K562 (cell line): ENCODE results near the gene DNM1. TPM values are rescaled to one million over a fixed set of nuclear protein-coding genes. Genes with fewer than 3 reads are reported as not detected.

Experiments used
- ATAC-seq: fragments of 200-7000 bp; cut with Tn5 transposase; 3 replicates; pipeline ENCODE4 v1.9.1; 2020; ENCODE audit warnings: moderate library complexity
- BruUV-seq: library from RNA; stranded (reverse); fragments of 400-500 nt; replicated peaks from 2 replicates; lab custom pipeline; 2021; lab: Mats Ljungman, UMichigan
- CTCF ChIA-PET: fragments of 300-600 bp; formaldehyde crosslinking; extraction: SDS; loops from one replicate; lab custom pipeline; 2021; ENCODE audit warnings: low intra/inter-chr PET ratio; lab: Yijun Ruan, JAX
- POLR2A ChIA-PET: fragments of 300-600, 350-650 bp; sonication (Branson Sonifier 250); formaldehyde crosslinking; extraction: SDS; loops from one replicate; lab custom pipeline; 2021; ENCODE audit warnings: antibody characterized with exemption, inconsistent platforms; lab: Yijun Ruan, JAX
- DNase-seq, 4 experiments: peaks; one replicate each; pipeline versions ENCODE4 v3.0.0 to v3.0.0-alpha.2; 2011 to 2018; ENCODE audit warnings: low spot score in 3 of 4, mixed read lengths in 3 of 4; ENCODE audit errors: extremely low read depth in 1 of 4
- FAIRE-seq: peaks from 2 replicates; lab custom pipeline; 2011; peaks lifted over from hg19 to GRCh38; lab: Jason Lieb, UNC
- H2AFZ ChIP-seq: 2 replicates; pipeline ENCODE4 v1.6.0; 2011; ENCODE audit warnings: low read depth, low read length, control low read depth, inconsistent platforms
- H3K27ac ChIP-seq: fragments of 200-600 bp; 3 replicates; pipeline ENCODE4 v1.8.0; 2011; ENCODE audit warnings: low read depth, mild to moderate bottlenecking, control low read depth, inconsistent platforms, low read length, moderate library complexity, mixed read lengths; ENCODE audit errors: extremely low read depth
- H3K27me3 ChIP-seq, 2 experiments: fragments of 300-600 bp in 1 of 2; 2 replicates in 1 of 2; 3 replicates in 1 of 2; pipeline versions ENCODE4 v1.6.0 to v1.8.0; 2011; ENCODE audit warnings: inconsistent platforms in 2 of 2, low read length in 2 of 2, mild to moderate bottlenecking in 1 of 2, mixed read lengths in 1 of 2, moderate library complexity in 1 of 2; ENCODE audit not compliant: control insufficient read depth in 2 of 2, insufficient read depth in 2 of 2
- H3K36me3 ChIP-seq: fragments of 300-600 bp; 3 replicates; pipeline ENCODE4 v1.8.0; 2011; ENCODE audit warnings: mild to moderate bottlenecking, low read length, inconsistent platforms; ENCODE audit not compliant: control insufficient read depth, insufficient read depth
- H3K4me1 ChIP-seq, 2 experiments: fragments of 200-600 bp in 1 of 2; replicated peaks in 1 of 2; 2 replicates in 1 of 2; 3 replicates in 1 of 2; pipeline versions ENCODE4 v1.5.1 to v1.8.0; 2011; ENCODE audit warnings: inconsistent platforms in 2 of 2, low read length in 2 of 2, mild to moderate bottlenecking in 1 of 2, mixed read lengths in 1 of 2, moderate library complexity in 1 of 2; ENCODE audit not compliant: control insufficient read depth in 2 of 2, insufficient read depth in 2 of 2
- H3K4me2 ChIP-seq: 2 replicates; pipeline ENCODE4 v1.6.1; 2011; ENCODE audit warnings: low read length, control low read depth, inconsistent platforms, mixed read lengths; ENCODE audit not compliant: insufficient read depth
- H3K4me3 ChIP-seq: fragments of 200-600 bp; sonication (generic), shearing (Covaris generic); 2 replicates; pipeline ENCODE4 v1.5.1; 2016; ENCODE audit warnings: control low read depth, inconsistent platforms
- H3K79me2 ChIP-seq: fragments of 200-600 bp; 3 replicates; pipeline ENCODE4 v1.8.0; 2011; ENCODE audit warnings: low read length, inconsistent platforms; ENCODE audit not compliant: control insufficient read depth, insufficient read depth
- H3K9ac ChIP-seq, 2 experiments: 2 replicates each; pipeline versions ENCODE4 v1.6.0 to v1.6.1; 2011; ENCODE audit warnings: low read depth in 2 of 2, low read length in 2 of 2, control low read depth in 1 of 2, inconsistent platforms in 1 of 2, mild to moderate bottlenecking in 1 of 2, mixed read lengths in 1 of 2; ENCODE audit not compliant: insufficient read depth in 1 of 2
- H3K9me1 ChIP-seq: one replicate; pipeline ENCODE4 v1.6.0; 2011; ENCODE audit warnings: inconsistent platforms, mild to moderate bottlenecking, low read length, moderate library complexity; ENCODE audit not compliant: control insufficient read depth, insufficient read depth
- H3K9me3 ChIP-seq: replicated peaks from 2 replicates; pipeline ENCODE4 v1.5.1; 2011; ENCODE audit warnings: low read depth, low read length, inconsistent platforms; ENCODE audit not compliant: control insufficient read depth, insufficient read depth
- H4K20me1 ChIP-seq: replicated peaks from 2 replicates; pipeline ENCODE4 v1.6.1; 2011; ENCODE audit warnings: low read length, inconsistent platforms, mixed read lengths; ENCODE audit not compliant: control insufficient read depth, insufficient read depth
- CC2D1A ChIP-seq: fragments of 450-650 bp; IDR thresholded peaks from 2 replicates; pipeline ENCODE4 v1.6.1; 2017; ENCODE audit warnings: mild to moderate bottlenecking
- CCNT2 ChIP-seq: IDR thresholded peaks from 2 replicates; pipeline ENCODE4 v1.6.1; 2011; ENCODE audit warnings: borderline replicate concordance, low read depth, mild to moderate bottlenecking, moderate library complexity, mixed read lengths, low read length; ENCODE audit not compliant: insufficient read length; ENCODE audit errors: extremely low read depth
- FOXJ2 ChIP-seq: fragments of 200-800 bp; sonication (Bioruptor generic); IDR thresholded peaks from 2 replicates; pipeline ENCODE4 v1.6.1; 2016; ENCODE audit warnings: missing genetic modification characterization, missing compliant biosample characterization
- L3MBTL2 ChIP-seq: fragments of 450-650 bp; IDR thresholded peaks from 2 replicates; pipeline ENCODE4 v1.6.1; 2016; ENCODE audit warnings: mild to moderate bottlenecking, moderate library complexity
- RBM15 ChIP-seq: fragments of 200-400 bp; formaldehyde crosslinking; IDR thresholded peaks from 2 replicates; pipeline ENCODE4 v1.6.1; 2018; ENCODE audit warnings: mild to moderate bottlenecking, low read length, moderate library complexity; ENCODE audit not compliant: insufficient read depth
- RHOXF2B ChIP-seq: fragments of 250-450 bp; sonication (Bioruptor Pico); conservative IDR thresholded peaks from 2 replicates; pipeline ENCODE4 v1.5.1; 2021
- SRSF3 ChIP-seq: fragments of 200-400 bp; formaldehyde crosslinking; IDR thresholded peaks from 2 replicates; pipeline ENCODE4 v1.6.1; 2016; ENCODE audit warnings: mild to moderate bottlenecking, low read length, moderate library complexity; ENCODE audit not compliant: insufficient read depth
- ZNF24 ChIP-seq: fragments of 450-650 bp; IDR thresholded peaks from 2 replicates; pipeline ENCODE4 v1.6.1; 2016
- WGBS: fragments of 100-300 bp; shearing (Covaris generic); methylation state at CpG from one replicate; pipeline ENCODE4 v1.1.6; 2016; ENCODE audit warnings: low coverage, mixed read lengths; ENCODE audit not compliant: insufficient coverage; ENCODE audit errors: missing lambda C conversion rate; 5-methylcytosine and 5-hydroxymethylcytosine counted together
- in situ Hi-C: fragments of 300-500 bp; cut with MboI; formaldehyde crosslinking; loops from 4 replicates; pipeline ENCODE4 v1.15.0; 2018; ENCODE audit warnings: inconsistent platforms, mixed read lengths
- intact Hi-C: fragments of 100-400 bp; cut with micrococcal nuclease; formaldehyde crosslinking; loops from 2 replicates; pipeline ENCODE4 v1.14.2; 2022
- polyA plus RNA-seq, 8 experiments: library from polyadenylated mRNA; depleted of rRNA in 4 of 8; stranded (reverse) in 5 of 8; unstranded in 3 of 8; fragments of >200 nt; fragmentation: Nextera tagmentation in 2 of 8; fragmentation: Illumina TruSeq in 1 of 8; extraction: Ambion mirVana in 2 of 8; extraction: Trizol in 1 of 8; gene quantifications; 2 replicates each; pipeline versions ENCODE4 v1.2.1 to v1.2.3, GENCODE V29; 2011 to 2014; ENCODE audit warnings: inconsistent platforms in 1 of 8, missing spikeins in 1 of 8
- total RNA-seq, 7 experiments: library from RNA; depleted of rRNA in 6 of 7; stranded (reverse); fragments of >200 nt in 6 of 7; fragmentation: Illumina TruSeq in 2 of 7; extraction: Trizol in 2 of 7; gene quantifications; 2 replicates each; pipeline versions ENCODE4 v1.2.1 to v1.2.3, GENCODE V29; 2011 to 2021; ENCODE audit warnings: low replicate concordance in 1 of 7
- TF ChIP-seq, protein P1 (sequence below): sonication (generic); formaldehyde crosslinking; IDR thresholded peaks from 2 replicates; pipeline ENCODE4 v1.8.1; 2023; ENCODE audit warnings: mild to moderate bottlenecking, missing genetic modification reagents
- TF ChIP-seq, protein P2 (sequence below), 2 experiments: fragments of 200-800 bp in 1 of 2; sonication (Bioruptor generic) in 1 of 2; sonication (generic) in 1 of 2; formaldehyde crosslinking in 1 of 2; IDR thresholded peaks in 1 of 2; conservative IDR thresholded peaks in 1 of 2; 2 replicates each; pipeline versions ENCODE4 v1.5.0 to v1.6.1; 2016 to 2020; ENCODE audit warnings: missing compliant biosample characterization in 1 of 2, missing genetic modification characterization in 1 of 2, missing genetic modification reagents in 1 of 2
- TF ChIP-seq, protein P3 (sequence below): sonication (generic); formaldehyde crosslinking; IDR thresholded peaks from 2 replicates; pipeline ENCODE4 v1.8.1; 2023; ENCODE audit warnings: mild to moderate bottlenecking, missing genetic modification reagents
- TF ChIP-seq, protein P4 (sequence below): fragments of 250-450 bp; sonication (Bioruptor Pico); IDR thresholded peaks from 2 replicates; pipeline ENCODE4 v1.9.0; 2021; ENCODE audit warnings: mild to moderate bottlenecking, inconsistent platforms

Gene DNM1
- total and polyA plus RNA-seq, 9 of the 15 experiments (the other 6 are each of a cell fraction or from before 2014, with no cell fraction given): 0.39 to 23.1 (median 9.1) TPM

DNA sequence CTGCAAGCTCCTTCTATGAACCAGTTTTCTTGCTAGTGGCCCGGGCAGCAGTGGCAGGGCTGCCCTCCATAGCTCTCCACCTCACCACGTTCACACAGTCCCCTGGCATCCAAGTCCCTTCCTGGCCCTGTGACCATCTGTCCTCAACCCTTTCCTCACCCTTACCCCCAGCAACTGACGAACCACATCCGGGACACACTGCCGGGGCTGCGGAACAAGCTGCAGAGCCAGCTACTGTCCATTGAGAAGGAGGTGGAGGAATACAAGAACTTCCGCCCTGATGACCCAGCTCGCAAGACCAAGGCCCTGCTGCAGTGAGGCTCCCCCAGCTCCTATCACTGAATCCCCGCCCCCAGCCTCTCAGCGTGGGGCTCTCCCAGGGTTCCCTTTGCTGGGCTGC, 18.8 kb downstream of the DNM1 start (continued):
- TF ChIP-seq, protein P1, sequence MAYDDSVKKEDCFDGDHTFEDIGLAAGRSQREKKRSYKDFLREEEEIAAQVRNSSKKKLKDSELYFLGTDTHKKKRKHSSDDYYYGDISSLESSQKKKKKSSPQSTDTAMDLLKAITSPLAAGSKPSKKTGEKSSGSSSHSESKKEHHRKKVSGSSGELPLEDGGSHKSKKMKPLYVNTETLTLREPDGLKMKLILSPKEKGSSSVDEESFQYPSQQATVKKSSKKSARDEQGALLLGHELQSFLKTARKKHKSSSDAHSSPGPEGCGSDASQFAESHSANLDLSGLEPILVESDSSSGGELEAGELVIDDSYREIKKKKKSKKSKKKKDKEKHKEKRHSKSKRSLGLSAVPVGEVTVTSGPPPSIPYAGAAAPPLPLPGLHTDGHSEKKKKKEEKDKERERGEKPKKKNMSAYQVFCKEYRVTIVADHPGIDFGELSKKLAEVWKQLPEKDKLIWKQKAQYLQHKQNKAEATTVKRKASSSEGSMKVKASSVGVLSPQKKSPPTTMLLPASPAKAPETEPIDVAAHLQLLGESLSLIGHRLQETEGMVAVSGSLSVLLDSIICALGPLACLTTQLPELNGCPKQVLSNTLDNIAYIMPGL: peak; percentile 53; the same call in 1 of the 2 replicates

DNA sequence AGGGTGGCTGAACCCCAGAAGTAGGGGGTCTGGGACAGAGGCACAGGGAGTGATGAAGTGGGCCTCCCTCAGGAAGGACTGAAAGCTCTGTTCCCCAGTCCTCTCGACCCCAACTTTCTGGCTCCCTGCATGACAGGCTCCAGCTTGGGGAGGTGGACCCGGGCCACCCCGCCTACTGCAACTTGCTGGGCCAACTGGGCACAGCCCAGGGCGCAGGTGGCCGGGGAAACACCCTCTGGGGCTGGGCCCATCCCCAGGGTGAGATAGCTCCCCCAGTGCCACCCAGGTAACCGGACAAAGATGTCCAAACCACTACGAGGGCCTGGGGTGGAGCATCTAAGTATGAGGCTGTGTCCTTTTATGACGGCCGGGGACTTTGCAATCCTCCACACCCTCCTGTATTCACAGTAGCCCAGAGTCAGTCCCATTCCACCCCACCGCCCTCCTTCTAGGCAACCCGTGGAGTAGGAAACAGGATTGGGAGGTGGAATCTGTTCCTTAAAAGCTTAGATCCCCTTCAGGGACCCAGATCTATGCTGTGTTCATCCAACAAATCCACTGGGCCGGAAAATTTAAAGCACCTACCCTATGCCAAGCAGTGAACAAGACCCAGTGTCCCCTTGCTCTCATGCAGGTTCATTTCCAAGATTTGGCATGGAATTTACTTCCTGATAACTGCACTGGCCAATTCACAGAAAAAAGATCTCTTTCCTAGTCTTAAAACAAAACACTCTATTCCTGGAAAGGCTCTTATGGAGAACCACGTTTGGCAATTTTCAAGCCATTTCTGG, 19.9 kb downstream of the DNM1 start:
- peaks cover 10% of the 10 kb centered on the region for H4K20me1 ChIP-seq
- ChIA-PET POLR2A (interaction anchor here (0.6 to 2.0 kb wide), 6 partner anchors 10 to 73 kb away, joined by 3 to 11 read pairs (median 4); no protein-coding TSS in a partner anchor), CTCF (no interaction called here)
- H3K4me2 ChIP-seq: no peak overlapping the region
- H3K4me3 ChIP-seq: no peak overlapping the region
- intact Hi-C loops (no loop called here), in situ Hi-C loops (no loop called here)
- H2AFZ ChIP-seq: no peak overlapping the region
- H3K27me3 ChIP-seq: no peaks in the 10 kb centered on the region
- no peaks in the 10 kb centered on the region for H3K79me2 ChIP-seq
- H3K4me1 ChIP-seq: peaks cover 8 to 49% of the 10 kb centered on the region in 2 experiments
- no peak overlapping the region for H3K27ac ChIP-seq
- peaks cover 6% of the 10 kb centered on the region; the same call in 1 of the 3 replicates for H3K36me3 ChIP-seq
- no peak for ATAC-seq
- WGBS: 61% methylated on average over 13 of the region's 13 CpGs
- H3K9me1 ChIP-seq: peaks cover 3% of the 10 kb centered on the region
- no peaks in the 10 kb centered on the region for H3K9me3 ChIP-seq
- no peak for DNase-seq
- no peak for FAIRE-seq
- no TSS peak for BruUV-seq
- no peak overlapping the region; a peak in 1 of 4 replicates for H3K9ac ChIP-seq
- no peak for TF ChIP-seq L3MBTL2
- TF ChIP-seq, protein P2, sequence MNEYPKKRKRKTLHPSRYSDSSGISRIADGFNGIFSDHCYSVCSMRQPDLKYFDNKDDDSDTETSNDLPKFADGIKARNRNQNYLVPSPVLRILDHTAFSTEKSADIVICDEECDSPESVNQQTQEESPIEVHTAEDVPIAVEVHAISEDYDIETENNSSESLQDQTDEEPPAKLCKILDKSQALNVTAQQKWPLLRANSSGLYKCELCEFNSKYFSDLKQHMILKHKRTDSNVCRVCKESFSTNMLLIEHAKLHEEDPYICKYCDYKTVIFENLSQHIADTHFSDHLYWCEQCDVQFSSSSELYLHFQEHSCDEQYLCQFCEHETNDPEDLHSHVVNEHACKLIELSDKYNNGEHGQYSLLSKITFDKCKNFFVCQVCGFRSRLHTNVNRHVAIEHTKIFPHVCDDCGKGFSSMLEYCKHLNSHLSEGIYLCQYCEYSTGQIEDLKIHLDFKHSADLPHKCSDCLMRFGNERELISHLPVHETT (CRISPR knock-in tag; conservative IDR thresholded peaks at IDR 0.05 in 1 of 2, IDR thresholded peaks at IDR 0.05 in 1 of 2): no peak
- TF ChIP-seq, protein P3, sequence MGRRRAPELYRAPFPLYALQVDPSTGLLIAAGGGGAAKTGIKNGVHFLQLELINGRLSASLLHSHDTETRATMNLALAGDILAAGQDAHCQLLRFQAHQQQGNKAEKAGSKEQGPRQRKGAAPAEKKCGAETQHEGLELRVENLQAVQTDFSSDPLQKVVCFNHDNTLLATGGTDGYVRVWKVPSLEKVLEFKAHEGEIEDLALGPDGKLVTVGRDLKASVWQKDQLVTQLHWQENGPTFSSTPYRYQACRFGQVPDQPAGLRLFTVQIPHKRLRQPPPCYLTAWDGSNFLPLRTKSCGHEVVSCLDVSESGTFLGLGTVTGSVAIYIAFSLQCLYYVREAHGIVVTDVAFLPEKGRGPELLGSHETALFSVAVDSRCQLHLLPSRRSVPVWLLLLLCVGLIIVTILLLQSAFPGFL (CRISPR knock-in tag): no peak
- no peak for TF ChIP-seq CCNT2
- no peak for TF ChIP-seq RHOXF2B
- TF ChIP-seq SRSF3: no peak
- TF ChIP-seq, protein P4, sequence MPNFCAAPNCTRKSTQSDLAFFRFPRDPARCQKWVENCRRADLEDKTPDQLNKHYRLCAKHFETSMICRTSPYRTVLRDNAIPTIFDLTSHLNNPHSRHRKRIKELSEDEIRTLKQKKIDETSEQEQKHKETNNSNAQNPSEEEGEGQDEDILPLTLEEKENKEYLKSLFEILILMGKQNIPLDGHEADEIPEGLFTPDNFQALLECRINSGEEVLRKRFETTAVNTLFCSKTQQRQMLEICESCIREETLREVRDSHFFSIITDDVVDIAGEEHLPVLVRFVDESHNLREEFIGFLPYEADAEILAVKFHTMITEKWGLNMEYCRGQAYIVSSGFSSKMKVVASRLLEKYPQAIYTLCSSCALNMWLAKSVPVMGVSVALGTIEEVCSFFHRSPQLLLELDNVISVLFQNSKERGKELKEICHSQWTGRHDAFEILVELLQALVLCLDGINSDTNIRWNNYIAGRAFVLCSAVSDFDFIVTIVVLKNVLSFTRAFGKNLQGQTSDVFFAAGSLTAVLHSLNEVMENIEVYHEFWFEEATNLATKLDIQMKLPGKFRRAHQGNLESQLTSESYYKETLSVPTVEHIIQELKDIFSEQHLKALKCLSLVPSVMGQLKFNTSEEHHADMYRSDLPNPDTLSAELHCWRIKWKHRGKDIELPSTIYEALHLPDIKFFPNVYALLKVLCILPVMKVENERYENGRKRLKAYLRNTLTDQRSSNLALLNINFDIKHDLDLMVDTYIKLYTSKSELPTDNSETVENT: peak; percentile 7; the same call in 1 of the 2 replicates
- TF ChIP-seq ZNF24: no peak
- TF ChIP-seq RBM15: no peak
- TF ChIP-seq CC2D1A: peak; percentile 27; the same call in 1 of the 2 replicates
- TF ChIP-seq FOXJ2: no peak
